Measurements from ENCODE around the gene MRPL4.

DNA sequence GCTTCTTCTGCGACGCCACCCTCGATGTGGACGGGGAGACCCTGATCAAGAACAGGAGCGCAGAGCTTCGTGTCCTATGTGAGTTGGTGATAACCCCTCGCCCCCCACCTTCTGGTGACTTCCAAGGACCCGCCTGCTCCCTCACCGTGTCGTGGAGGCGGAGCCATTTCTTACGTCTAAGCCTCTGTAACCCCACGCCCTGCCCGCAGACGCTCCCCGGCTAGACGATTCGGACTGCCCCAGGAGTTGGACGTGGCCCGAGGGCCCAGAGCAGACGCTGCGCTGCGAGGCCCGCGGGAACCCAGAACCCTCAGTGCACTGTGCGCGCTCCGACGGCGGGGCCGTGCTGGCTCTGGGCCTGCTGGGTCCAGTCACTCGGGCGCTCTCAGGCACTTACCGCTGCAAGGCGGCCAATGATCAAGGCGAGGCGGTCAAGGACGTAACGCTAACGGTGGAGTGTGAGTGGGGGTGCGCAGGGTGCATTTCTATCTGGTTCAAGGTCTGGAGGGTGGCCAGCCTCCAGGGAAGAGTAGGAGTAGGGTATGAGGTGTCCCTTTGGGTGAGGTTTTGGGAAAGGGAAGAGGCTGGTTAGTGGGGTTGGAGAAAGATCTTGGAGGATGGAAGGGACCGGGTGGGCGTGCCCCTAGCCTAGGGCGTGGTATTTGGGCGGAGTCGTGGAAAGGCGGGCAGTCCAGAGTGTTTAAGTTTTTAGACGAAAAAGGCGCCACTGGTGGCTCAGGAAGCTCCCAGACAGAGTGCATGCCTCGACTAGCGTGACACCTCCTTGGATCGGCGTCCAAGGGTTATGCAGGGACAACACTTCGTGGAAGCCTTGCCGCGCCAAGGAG lies 41.0 kb downstream of the MRPL4 start:
- TF ChIP-seq, protein P1, sequence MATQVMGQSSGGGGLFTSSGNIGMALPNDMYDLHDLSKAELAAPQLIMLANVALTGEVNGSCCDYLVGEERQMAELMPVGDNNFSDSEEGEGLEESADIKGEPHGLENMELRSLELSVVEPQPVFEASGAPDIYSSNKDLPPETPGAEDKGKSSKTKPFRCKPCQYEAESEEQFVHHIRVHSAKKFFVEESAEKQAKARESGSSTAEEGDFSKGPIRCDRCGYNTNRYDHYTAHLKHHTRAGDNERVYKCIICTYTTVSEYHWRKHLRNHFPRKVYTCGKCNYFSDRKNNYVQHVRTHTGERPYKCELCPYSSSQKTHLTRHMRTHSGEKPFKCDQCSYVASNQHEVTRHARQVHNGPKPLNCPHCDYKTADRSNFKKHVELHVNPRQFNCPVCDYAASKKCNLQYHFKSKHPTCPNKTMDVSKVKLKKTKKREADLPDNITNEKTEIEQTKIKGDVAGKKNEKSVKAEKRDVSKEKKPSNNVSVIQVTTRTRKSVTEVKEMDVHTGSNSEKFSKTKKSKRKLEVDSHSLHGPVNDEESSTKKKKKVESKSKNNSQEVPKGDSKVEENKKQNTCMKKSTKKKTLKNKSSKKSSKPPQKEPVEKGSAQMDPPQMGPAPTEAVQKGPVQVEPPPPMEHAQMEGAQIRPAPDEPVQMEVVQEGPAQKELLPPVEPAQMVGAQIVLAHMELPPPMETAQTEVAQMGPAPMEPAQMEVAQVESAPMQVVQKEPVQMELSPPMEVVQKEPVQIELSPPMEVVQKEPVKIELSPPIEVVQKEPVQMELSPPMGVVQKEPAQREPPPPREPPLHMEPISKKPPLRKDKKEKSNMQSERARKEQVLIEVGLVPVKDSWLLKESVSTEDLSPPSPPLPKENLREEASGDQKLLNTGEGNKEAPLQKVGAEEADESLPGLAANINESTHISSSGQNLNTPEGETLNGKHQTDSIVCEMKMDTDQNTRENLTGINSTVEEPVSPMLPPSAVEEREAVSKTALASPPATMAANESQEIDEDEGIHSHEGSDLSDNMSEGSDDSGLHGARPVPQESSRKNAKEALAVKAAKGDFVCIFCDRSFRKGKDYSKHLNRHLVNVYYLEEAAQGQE (IDR thresholded peaks at IDR 0.05; ENCODE audit: low read depth): no peak
- TF ChIP-seq EZH2 (IDR thresholded peaks at IDR 0.05) (no peak), POLR2A (IDR thresholded peaks at IDR 0.05; ENCODE audit: borderline replicate concordance, extremely low read depth, insufficient read depth, insufficient read length) (no peak)
- TF ChIP-seq, protein P2, sequence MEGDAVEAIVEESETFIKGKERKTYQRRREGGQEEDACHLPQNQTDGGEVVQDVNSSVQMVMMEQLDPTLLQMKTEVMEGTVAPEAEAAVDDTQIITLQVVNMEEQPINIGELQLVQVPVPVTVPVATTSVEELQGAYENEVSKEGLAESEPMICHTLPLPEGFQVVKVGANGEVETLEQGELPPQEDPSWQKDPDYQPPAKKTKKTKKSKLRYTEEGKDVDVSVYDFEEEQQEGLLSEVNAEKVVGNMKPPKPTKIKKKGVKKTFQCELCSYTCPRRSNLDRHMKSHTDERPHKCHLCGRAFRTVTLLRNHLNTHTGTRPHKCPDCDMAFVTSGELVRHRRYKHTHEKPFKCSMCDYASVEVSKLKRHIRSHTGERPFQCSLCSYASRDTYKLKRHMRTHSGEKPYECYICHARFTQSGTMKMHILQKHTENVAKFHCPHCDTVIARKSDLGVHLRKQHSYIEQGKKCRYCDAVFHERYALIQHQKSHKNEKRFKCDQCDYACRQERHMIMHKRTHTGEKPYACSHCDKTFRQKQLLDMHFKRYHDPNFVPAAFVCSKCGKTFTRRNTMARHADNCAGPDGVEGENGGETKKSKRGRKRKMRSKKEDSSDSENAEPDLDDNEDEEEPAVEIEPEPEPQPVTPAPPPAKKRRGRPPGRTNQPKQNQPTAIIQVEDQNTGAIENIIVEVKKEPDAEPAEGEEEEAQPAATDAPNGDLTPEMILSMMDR (IDR thresholded peaks at IDR 0.05 in 2 of 3, conservative IDR thresholded peaks at IDR 0.05 in 1 of 3; ENCODE audit: borderline replicate concordance in 1 of 3, insufficient read depth in 1 of 3, low read depth in 2 of 3, low read length in 2 of 3): no peak
